WERI-Rb-1 (cell line): ENCODE data around the gene SAMD5.

Experiments used
- DNase-seq: peaks from one replicate; pipeline ENCODE4 v3.0.0-alpha.2; 2020
- H3K27ac ChIP-seq: fragments of 250-450 bp; sonication (Bioruptor Pico); 2 replicates; pipeline ENCODE4 v1.5.1; 2020; ENCODE audit warnings: mild to moderate bottlenecking, moderate library complexity
- H3K27me3 ChIP-seq: fragments of 250-450 bp; sonication (Bioruptor Pico); 2 replicates; pipeline ENCODE4 v1.5.1; 2021; ENCODE audit warnings: mild to moderate bottlenecking, low read depth, moderate library complexity; ENCODE audit not compliant: insufficient read depth, severe bottlenecking
- H3K36me3 ChIP-seq: fragments of 250-450 bp; sonication (Bioruptor Pico); 2 replicates; pipeline ENCODE4 v1.5.1; 2020; ENCODE audit warnings: mild to moderate bottlenecking, moderate library complexity
- H3K4me3 ChIP-seq: 2 replicates; pipeline ENCODE4 v1.5.1; 2011; ENCODE audit warnings: low read depth, mild to moderate bottlenecking, control low read depth, low read length
- H3K9me3 ChIP-seq: fragments of 250-450 bp; sonication (Bioruptor Pico); 2 replicates; pipeline ENCODE4 v1.5.1; 2021; ENCODE audit warnings: mild to moderate bottlenecking, moderate library complexity; ENCODE audit not compliant: severe bottlenecking
- TF ChIP-seq, protein P1 (sequence below): IDR thresholded peaks from 2 replicates; pipeline ENCODE4 v1.5.1; 2011; ENCODE audit warnings: low read depth, mild to moderate bottlenecking, control low read depth, inconsistent platforms, low read length

Gene SAMD5

GRCh38 chr6:147544420-147544819 is 35.9 kb downstream of the SAMD5 start:
- Histone ChIP-seq H3K27ac (no peak overlapping the region), H3K36me3 (no peaks in the 10 kb centered on the region), H3K4me3 (no peak overlapping the region), H3K27me3 (no peaks in the 10 kb centered on the region), H3K9me3 (peaks cover 7% of the 10 kb centered on the region)
- TF ChIP-seq, protein P1, sequence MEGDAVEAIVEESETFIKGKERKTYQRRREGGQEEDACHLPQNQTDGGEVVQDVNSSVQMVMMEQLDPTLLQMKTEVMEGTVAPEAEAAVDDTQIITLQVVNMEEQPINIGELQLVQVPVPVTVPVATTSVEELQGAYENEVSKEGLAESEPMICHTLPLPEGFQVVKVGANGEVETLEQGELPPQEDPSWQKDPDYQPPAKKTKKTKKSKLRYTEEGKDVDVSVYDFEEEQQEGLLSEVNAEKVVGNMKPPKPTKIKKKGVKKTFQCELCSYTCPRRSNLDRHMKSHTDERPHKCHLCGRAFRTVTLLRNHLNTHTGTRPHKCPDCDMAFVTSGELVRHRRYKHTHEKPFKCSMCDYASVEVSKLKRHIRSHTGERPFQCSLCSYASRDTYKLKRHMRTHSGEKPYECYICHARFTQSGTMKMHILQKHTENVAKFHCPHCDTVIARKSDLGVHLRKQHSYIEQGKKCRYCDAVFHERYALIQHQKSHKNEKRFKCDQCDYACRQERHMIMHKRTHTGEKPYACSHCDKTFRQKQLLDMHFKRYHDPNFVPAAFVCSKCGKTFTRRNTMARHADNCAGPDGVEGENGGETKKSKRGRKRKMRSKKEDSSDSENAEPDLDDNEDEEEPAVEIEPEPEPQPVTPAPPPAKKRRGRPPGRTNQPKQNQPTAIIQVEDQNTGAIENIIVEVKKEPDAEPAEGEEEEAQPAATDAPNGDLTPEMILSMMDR: no peak
- DNase-seq: no peak

- Histone ChIP-seq H3K9me3 (peaks cover 7% of the 10 kb centered on the region), H3K4me3 (no peak overlapping the region), H3K27me3 (no peaks in the 10 kb centered on the region), H3K36me3 (no peaks in the 10 kb centered on the region), H3K27ac (no peak overlapping the region)
- TF ChIP-seq, protein P1: no peak
- no peak for DNase-seq
Measured at GRCh38 chr6:147546501-147547368, 38.2 kb downstream of the SAMD5 start.

GRCh38 chr6:147547369-147547902 is 38.9 kb downstream of the SAMD5 start:
- no peaks in the 10 kb centered on the region for H3K27me3 ChIP-seq
- TF ChIP-seq, protein P1: no peak
- peak; percentile 28 for DNase-seq
- H3K9me3 ChIP-seq: peaks cover 2% of the 10 kb centered on the region
- H3K27ac ChIP-seq: no peak overlapping the region
- H3K4me3 ChIP-seq: no peak overlapping the region
- no peaks in the 10 kb centered on the region for H3K36me3 ChIP-seq

- Histone ChIP-seq H3K27ac (no peak overlapping the region), H3K9me3 (no peaks in the 10 kb centered on the region), H3K36me3 (no peaks in the 10 kb centered on the region), H3K27me3 (no peaks in the 10 kb centered on the region), H3K4me3 (no peak overlapping the region)
- DNase-seq: no peak
- TF ChIP-seq, protein P1: no peak
Measured at GRCh38 chr6:147548921-147549475, 40.5 kb downstream of the SAMD5 start.

- H3K27me3 ChIP-seq: no peaks in the 10 kb centered on the region
- TF ChIP-seq, protein P1: no peak
- H3K4me3 ChIP-seq: no peak overlapping the region
- H3K27ac ChIP-seq: no peak overlapping the region
- DNase-seq: no peak
- H3K9me3 ChIP-seq: no peaks in the 10 kb centered on the region
- H3K36me3 ChIP-seq: no peaks in the 10 kb centered on the region
Measured at GRCh38 chr6:147549531-147549930, 41.0 kb downstream of the SAMD5 start.
